ENCODE measurements around the gene STEAP1.

DNA sequence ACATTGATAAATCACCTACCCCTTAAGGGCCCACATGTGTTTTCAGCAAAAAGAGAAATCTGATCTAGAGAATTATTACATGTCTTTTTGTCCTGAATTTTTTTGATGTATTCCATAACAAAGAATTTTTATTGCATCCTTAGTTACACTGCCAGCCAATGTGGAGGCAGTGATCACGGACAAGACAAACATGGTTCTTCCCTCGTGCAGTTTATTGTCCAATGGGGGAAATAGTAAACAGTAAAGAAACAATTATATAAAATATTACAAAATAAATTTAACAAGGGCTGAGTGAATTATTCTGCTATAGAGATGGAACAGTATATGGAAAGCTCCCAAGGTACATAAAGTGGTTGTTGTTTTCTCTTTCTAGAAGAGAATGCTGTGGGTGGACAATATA lies 59.3 kb downstream of the STEAP1 start:
- TF ChIP-seq GATA2 (IDR thresholded peaks at IDR 0.05; ENCODE audit: low read depth, low read length) (no peak), GATA3 (IDR thresholded peaks at IDR 0.05; ENCODE audit: low read depth, low read length) (no peak)
